Measurements from ENCODE around the gene BTBD9. TPM values are rescaled to one million over a fixed set of nuclear protein-coding genes. Genes with fewer than 3 reads are reported as not detected.

The BTBD9 gene
- total and polyA plus RNA-seq, 2 donors (not counting 3 experiments of a cell fraction or from before 2014, with no cell fraction given), result 4.9 to 15.0 TPM

DNA sequence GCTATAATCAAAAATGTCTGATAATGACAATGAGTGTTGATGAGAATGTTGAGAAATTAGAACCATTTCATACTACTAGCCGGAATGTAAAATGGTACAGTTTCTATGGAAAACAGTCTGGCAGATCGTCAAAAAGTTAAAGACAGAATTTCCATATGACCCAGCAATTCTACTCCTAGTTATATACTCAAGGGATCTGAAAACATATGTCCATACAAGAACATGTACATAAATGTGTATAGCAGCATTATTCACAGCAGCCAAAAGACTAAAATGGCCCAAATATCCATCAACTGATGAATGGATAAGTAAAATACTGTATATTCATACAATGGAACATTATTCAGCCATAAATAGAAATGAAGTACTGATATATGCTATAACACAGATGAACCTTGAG is 236.2 kb downstream of the BTBD9 start:
- DNase-seq (ENCODE audit: low read depth, low spot score) (no peak), FAIRE-seq (no peak)
- BruUV-seq (replicated peaks), result no TSS peak

More for the DNA sequence above, 236.2 kb downstream of the BTBD9 start:
- Histone ChIP-seq H3K79me2 (ENCODE audit: control insufficient read depth, insufficient read depth, low read length) (no peaks in the 10 kb centered on the region), H3K9me3 (replicated peaks; ENCODE audit: control insufficient read depth, insufficient read depth, low read length) (no peaks in the 10 kb centered on the region), H3K9ac (replicated peaks; ENCODE audit: extremely low read depth, insufficient read depth, low read length) (no peak overlapping the region), H4K20me1 (replicated peaks; ENCODE audit: control insufficient read depth, extremely low read depth, insufficient read depth, low read length) (no peaks in the 10 kb centered on the region), H3K9me1 (replicated peaks; ENCODE audit: control insufficient read depth, extremely low read depth, insufficient read depth, low read length) (no peaks in the 10 kb centered on the region), H3K36me3 (ENCODE audit: control insufficient read depth in 2 of 2, extremely low read depth in 1 of 2, insufficient read depth in 2 of 2, low read length in 2 of 2) (no peaks in the 10 kb centered on the region), H3K4me1 (ENCODE audit: control insufficient read depth, extremely low read depth, insufficient read depth, low read length) (no peaks in the 10 kb centered on the region), H3K27ac (ENCODE audit: insufficient read depth, low read depth, low read length) (no peak overlapping the region), H3K4me2 (ENCODE audit: insufficient read depth, low read length) (no peak overlapping the region), H3K27me3 (ENCODE audit: control insufficient read depth in 2 of 2, insufficient read depth in 2 of 2, low read length in 2 of 2) (no peaks in the 10 kb centered on the region), H2AFZ (ENCODE audit: low read depth, low read length) (no peak overlapping the region), H3K4me3 (replicated peaks in 1 of 3; ENCODE audit: insufficient read depth in 1 of 3, low read depth in 1 of 3, low read length in 3 of 3) (no peak overlapping the region)
- TF ChIP-seq EZH2 (IDR thresholded peaks at IDR 0.05; ENCODE audit: borderline replicate concordance, low read depth, low read length, severe bottlenecking), result no peak
- TF ChIP-seq, protein P1, sequence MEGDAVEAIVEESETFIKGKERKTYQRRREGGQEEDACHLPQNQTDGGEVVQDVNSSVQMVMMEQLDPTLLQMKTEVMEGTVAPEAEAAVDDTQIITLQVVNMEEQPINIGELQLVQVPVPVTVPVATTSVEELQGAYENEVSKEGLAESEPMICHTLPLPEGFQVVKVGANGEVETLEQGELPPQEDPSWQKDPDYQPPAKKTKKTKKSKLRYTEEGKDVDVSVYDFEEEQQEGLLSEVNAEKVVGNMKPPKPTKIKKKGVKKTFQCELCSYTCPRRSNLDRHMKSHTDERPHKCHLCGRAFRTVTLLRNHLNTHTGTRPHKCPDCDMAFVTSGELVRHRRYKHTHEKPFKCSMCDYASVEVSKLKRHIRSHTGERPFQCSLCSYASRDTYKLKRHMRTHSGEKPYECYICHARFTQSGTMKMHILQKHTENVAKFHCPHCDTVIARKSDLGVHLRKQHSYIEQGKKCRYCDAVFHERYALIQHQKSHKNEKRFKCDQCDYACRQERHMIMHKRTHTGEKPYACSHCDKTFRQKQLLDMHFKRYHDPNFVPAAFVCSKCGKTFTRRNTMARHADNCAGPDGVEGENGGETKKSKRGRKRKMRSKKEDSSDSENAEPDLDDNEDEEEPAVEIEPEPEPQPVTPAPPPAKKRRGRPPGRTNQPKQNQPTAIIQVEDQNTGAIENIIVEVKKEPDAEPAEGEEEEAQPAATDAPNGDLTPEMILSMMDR (IDR thresholded peaks at IDR 0.05; ENCODE audit: extremely low read depth in 1 of 2, insufficient read depth in 1 of 2, low read depth in 1 of 2, low read length in 2 of 2), result no peak
- no peak for TF ChIP-seq POLR2AphosphoS5 (IDR thresholded peaks at IDR 0.05; ENCODE audit: insufficient read depth, low read depth, low read length)
- TF ChIP-seq POLR2A (IDR thresholded peaks at IDR 0.05; ENCODE audit: low read depth, low read length), result no peak
- TF ChIP-seq, protein P2, sequence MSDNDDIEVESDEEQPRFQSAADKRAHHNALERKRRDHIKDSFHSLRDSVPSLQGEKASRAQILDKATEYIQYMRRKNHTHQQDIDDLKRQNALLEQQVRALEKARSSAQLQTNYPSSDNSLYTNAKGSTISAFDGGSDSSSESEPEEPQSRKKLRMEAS (IDR thresholded peaks at IDR 0.05; ENCODE audit: insufficient read depth, insufficient read length), result no peak
- no peak for TF ChIP-seq FOS (IDR thresholded peaks at IDR 0.05; ENCODE audit: borderline replicate concordance, insufficient read depth, low read length)
- TF ChIP-seq JUN (IDR thresholded peaks at IDR 0.05; ENCODE audit: borderline replicate concordance, insufficient read depth, insufficient read length, low read depth), result no peak
- TF ChIP-seq MYC (IDR thresholded peaks at IDR 0.05; ENCODE audit: low read depth, low read length), result no peak
- no peak for TF ChIP-seq GATA2 (IDR thresholded peaks at IDR 0.05; ENCODE audit: insufficient read depth, insufficient read length, low read depth, low read length)
- ChIA-PET CTCF (no interaction called here), POLR2A (no interaction called here)
- intact Hi-C loops (cut with micrococcal nuclease) (no loop called here), dilution Hi-C loops (cut with MboI; ENCODE audit: extremely low pct_ligation_motif_present, low sequenced_read_pairs) (no loop called here)

All from endothelial cell of umbilical vein (primary cell).